Activated naive CD8-positive, alpha-beta T cell treated with anti-CD3 and anti-CD28 coated beads for 36 hours (primary cell): Measurements from ENCODE around the gene GABRR2. TPM values are rescaled to one million over a fixed set of nuclear protein-coding genes. Genes with fewer than 3 reads are reported as not detected.

Experiments
- DNase-seq: peaks from one replicate; pipeline ENCODE4 v3.0.0; 2021
- H3K27ac Mint-ChIP-seq: one replicate; pipeline ENCODE4 v1.8.0; 2022; ENCODE audit warnings: mild to moderate bottlenecking, moderate library complexity, mixed read lengths
- H3K27me3 Mint-ChIP-seq: one replicate; pipeline ENCODE4 v1.8.0; 2022; ENCODE audit warnings: mild to moderate bottlenecking, mixed read lengths
- H3K36me3 Mint-ChIP-seq: one replicate; pipeline ENCODE4 v1.8.0; 2021; ENCODE audit warnings: mild to moderate bottlenecking, mixed read lengths
- H3K4me1 Mint-ChIP-seq: one replicate; pipeline ENCODE4 v1.8.0; 2021; ENCODE audit warnings: mixed read lengths
- H3K4me3 Mint-ChIP-seq: one replicate; pipeline ENCODE4 v1.8.0; 2022; ENCODE audit warnings: mild to moderate bottlenecking, moderate library complexity, mixed read lengths
- H3K9me3 Mint-ChIP-seq: one replicate; pipeline ENCODE4 v1.8.0; 2022; ENCODE audit warnings: mixed read lengths
- total RNA-seq, 2 experiments: library from RNA; stranded (reverse); gene quantifications; one replicate each; pipeline ENCODE4 v1.2.3, GENCODE V29; 2021

GABRR2 gene
- total RNA-seq, 2 experiments from 2014 or later, result 0.12 TPM; not detected in 1

GRCh38 chr6:89267918-89268317, 47.2 kb downstream of the GABRR2 start:
- Mint-ChIP-seq H3K36me3 (no peaks in the 10 kb centered on the region), H3K27ac (no peak overlapping the region), H3K27me3 (no peaks in the 10 kb centered on the region), H3K4me1 (peaks cover 5% of the 10 kb centered on the region), H3K9me3 (no peaks in the 10 kb centered on the region), H3K4me3 (no peak overlapping the region)
- DNase-seq, result no peak

- H3K27ac Mint-ChIP-seq, result no peak overlapping the region
- DNase-seq, result no peak
- no peaks in the 10 kb centered on the region for H3K27me3 Mint-ChIP-seq
Measured at GRCh38 chr6:89264296-89264695, 50.8 kb downstream of the GABRR2 start.

GRCh38 chr6:89260832-89261231, 54.3 kb downstream of the GABRR2 start:
- H3K27ac Mint-ChIP-seq, result no peak overlapping the region
- peaks cover 12% of the 10 kb centered on the region for H3K4me1 Mint-ChIP-seq
- H3K36me3 Mint-ChIP-seq, result no peaks in the 10 kb centered on the region
- H3K4me3 Mint-ChIP-seq, result no peak overlapping the region
- DNase-seq, result no peak
- no peaks in the 10 kb centered on the region for H3K9me3 Mint-ChIP-seq
- H3K27me3 Mint-ChIP-seq, result no peaks in the 10 kb centered on the region

More at GRCh38 chr6:89264296-89264695, 50.8 kb downstream of the GABRR2 start:
- H3K9me3 Mint-ChIP-seq, result no peaks in the 10 kb centered on the region
- no peak overlapping the region for H3K4me3 Mint-ChIP-seq
- H3K4me1 Mint-ChIP-seq, result peaks cover 7% of the 10 kb centered on the region
- no peaks in the 10 kb centered on the region for H3K36me3 Mint-ChIP-seq

GRCh38 chr6:89260310-89260709, 54.8 kb downstream of the GABRR2 start:
- H3K27ac Mint-ChIP-seq, result no peak overlapping the region
- no peaks in the 10 kb centered on the region for H3K9me3 Mint-ChIP-seq
- no peak overlapping the region for H3K4me3 Mint-ChIP-seq
- no peaks in the 10 kb centered on the region for H3K27me3 Mint-ChIP-seq
- H3K36me3 Mint-ChIP-seq, result no peaks in the 10 kb centered on the region
- H3K4me1 Mint-ChIP-seq, result peaks cover 12% of the 10 kb centered on the region
- DNase-seq, result no peak

GRCh38 chr6:89258912-89259311, 56.2 kb downstream of the GABRR2 start:
- DNase-seq, result no peak
- Mint-ChIP-seq H3K4me3 (no peak overlapping the region), H3K9me3 (no peaks in the 10 kb centered on the region), H3K36me3 (no peaks in the 10 kb centered on the region), H3K4me1 (peaks cover 12% of the 10 kb centered on the region), H3K27me3 (no peaks in the 10 kb centered on the region), H3K27ac (no peak overlapping the region)

- Mint-ChIP-seq H3K36me3 (no peaks in the 10 kb centered on the region), H3K4me1 (peaks cover 12% of the 10 kb centered on the region), H3K4me3 (no peak overlapping the region), H3K27ac (no peak overlapping the region), H3K9me3 (no peaks in the 10 kb centered on the region), H3K27me3 (no peaks in the 10 kb centered on the region)
- DNase-seq, result no peak
Measured at GRCh38 chr6:89257781-89258180, 57.3 kb downstream of the GABRR2 start.

GRCh38 chr6:89257346-89257745, 57.8 kb downstream of the GABRR2 start:
- no peaks in the 10 kb centered on the region for H3K9me3 Mint-ChIP-seq
- DNase-seq, result no peak
- no peaks in the 10 kb centered on the region for H3K27me3 Mint-ChIP-seq

GRCh38 chr6:89255417-89255816, 59.7 kb downstream of the GABRR2 start:
- no peak overlapping the region for H3K27ac Mint-ChIP-seq
- no peaks in the 10 kb centered on the region for H3K9me3 Mint-ChIP-seq
- H3K36me3 Mint-ChIP-seq, result no peaks in the 10 kb centered on the region
- no peaks in the 10 kb centered on the region for H3K27me3 Mint-ChIP-seq
- no peak overlapping the region for H3K4me3 Mint-ChIP-seq
- no peak for DNase-seq
- H3K4me1 Mint-ChIP-seq, result peaks cover 7% of the 10 kb centered on the region

More at GRCh38 chr6:89257346-89257745, 57.8 kb downstream of the GABRR2 start:
- no peaks in the 10 kb centered on the region for H3K36me3 Mint-ChIP-seq
- H3K4me1 Mint-ChIP-seq, result peaks cover 12% of the 10 kb centered on the region
- H3K27ac Mint-ChIP-seq, result no peak overlapping the region
- H3K4me3 Mint-ChIP-seq, result no peak overlapping the region

- no peak for DNase-seq
- Mint-ChIP-seq H3K27ac (no peak overlapping the region), H3K27me3 (no peaks in the 10 kb centered on the region), H3K36me3 (no peaks in the 10 kb centered on the region), H3K9me3 (no peaks in the 10 kb centered on the region), H3K4me1 (peaks cover 7% of the 10 kb centered on the region), H3K4me3 (no peak overlapping the region)
Measured at GRCh38 chr6:89254569-89254968, 60.5 kb downstream of the GABRR2 start.

GRCh38 chr6:89252907-89253306, 62.2 kb downstream of the GABRR2 start:
- Mint-ChIP-seq H3K27me3 (peaks cover 4% of the 10 kb centered on the region), H3K36me3 (no peaks in the 10 kb centered on the region), H3K9me3 (no peaks in the 10 kb centered on the region), H3K27ac (no peak overlapping the region), H3K4me3 (no peak overlapping the region), H3K4me1 (no peaks in the 10 kb centered on the region)
- no peak for DNase-seq

GRCh38 chr6:89251976-89252375, 63.1 kb downstream of the GABRR2 start:
- H3K9me3 Mint-ChIP-seq, result no peaks in the 10 kb centered on the region
- no peak overlapping the region for H3K4me3 Mint-ChIP-seq
- H3K36me3 Mint-ChIP-seq, result no peaks in the 10 kb centered on the region
- H3K27ac Mint-ChIP-seq, result no peak overlapping the region
- H3K27me3 Mint-ChIP-seq, result peaks cover 4% of the 10 kb centered on the region
- H3K4me1 Mint-ChIP-seq, result no peaks in the 10 kb centered on the region
- DNase-seq, result no peak

- Mint-ChIP-seq H3K36me3 (no peaks in the 10 kb centered on the region), H3K4me3 (no peak overlapping the region), H3K27me3 (peaks cover 4% of the 10 kb centered on the region), H3K9me3 (no peaks in the 10 kb centered on the region), H3K4me1 (no peaks in the 10 kb centered on the region), H3K27ac (no peak overlapping the region)
- DNase-seq, result no peak
Measured at GRCh38 chr6:89251170-89251569, 63.9 kb downstream of the GABRR2 start.

GRCh38 chr6:89250239-89250638, 64.9 kb downstream of the GABRR2 start:
- no peak for DNase-seq
- H3K36me3 Mint-ChIP-seq, result no peaks in the 10 kb centered on the region
- no peaks in the 10 kb centered on the region for H3K9me3 Mint-ChIP-seq

GRCh38 chr6:89244241-89244985, 70.7 kb downstream of the GABRR2 start:
- Mint-ChIP-seq H3K4me3 (no peak overlapping the region), H3K27me3 (peaks cover 10% of the 10 kb centered on the region), H3K9me3 (no peaks in the 10 kb centered on the region), H3K36me3 (no peaks in the 10 kb centered on the region), H3K4me1 (peaks cover 16% of the 10 kb centered on the region), H3K27ac (no peak overlapping the region)
- no peak for DNase-seq

More at GRCh38 chr6:89250239-89250638, 64.9 kb downstream of the GABRR2 start:
- no peaks in the 10 kb centered on the region for H3K4me1 Mint-ChIP-seq
- H3K4me3 Mint-ChIP-seq, result no peak overlapping the region
- H3K27ac Mint-ChIP-seq, result no peak overlapping the region
- peaks cover 4% of the 10 kb centered on the region for H3K27me3 Mint-ChIP-seq

- Mint-ChIP-seq H3K27ac (no peak overlapping the region), H3K4me1 (peaks cover 20% of the 10 kb centered on the region), H3K27me3 (peaks cover 7% of the 10 kb centered on the region), H3K9me3 (no peaks in the 10 kb centered on the region), H3K36me3 (no peaks in the 10 kb centered on the region), H3K4me3 (no peak overlapping the region)
- no peak for DNase-seq
Measured at GRCh38 chr6:89243331-89243629, 71.8 kb downstream of the GABRR2 start.

- no peaks in the 10 kb centered on the region for H3K9me3 Mint-ChIP-seq
Measured at GRCh38 chr6:89242574-89243330, 72.3 kb downstream of the GABRR2 start.

More at GRCh38 chr6:89242574-89243330, 72.3 kb downstream of the GABRR2 start:
- Mint-ChIP-seq H3K36me3 (no peaks in the 10 kb centered on the region), H3K4me1 (peaks cover 20% of the 10 kb centered on the region), H3K4me3 (no peak overlapping the region), H3K27ac (no peak overlapping the region), H3K27me3 (peaks cover 7% of the 10 kb centered on the region)
- DNase-seq, result no peak
